HEK293 (cell line): ENCODE results near the gene GEMIN7.

ENCODE experiments used
- CTCF ChIA-PET: fragments of 350-600 bp; formaldehyde crosslinking; extraction: SDS; loops from one replicate; lab custom pipeline; 2021; ENCODE audit warnings: antibody characterized with exemption; lab: Yijun Ruan, JAX
- POLR2A ChIA-PET: fragments of 300-600 bp; formaldehyde crosslinking; extraction: SDS; loops from one replicate; lab custom pipeline; 2020; ENCODE audit warnings: antibody characterized with exemption, inconsistent platforms; lab: Yijun Ruan, JAX
- H3K27ac ChIP-seq: fragments of 200-500 bp; sonication (Bioruptor generic); 2 replicates; pipeline ENCODE4 v1.5.1; 2014; ENCODE audit warnings: low read depth, low read length, control low read depth, inconsistent platforms; ENCODE audit errors: extremely low read depth
- H3K36me3 ChIP-seq, 2 experiments: fragments of 200-500 bp in 1 of 2; sonication (Bioruptor generic) in 1 of 2; 1 replicate in 1 of 2; 2 replicates in 1 of 2; pipeline ENCODE4 v1.5.1; 2014 to 2017; ENCODE audit warnings: inconsistent platforms in 2 of 2, low read length in 2 of 2; ENCODE audit not compliant: control insufficient read depth in 2 of 2, insufficient read depth in 1 of 2
- H3K4me1 ChIP-seq: fragments of 200-500 bp; sonication (Bioruptor generic); 2 replicates; pipeline ENCODE4 v1.5.1; 2014; ENCODE audit warnings: mild to moderate bottlenecking, low read length, inconsistent platforms; ENCODE audit not compliant: control insufficient read depth, insufficient read depth
- H3K4me3 ChIP-seq: 2 replicates; pipeline ENCODE4 v1.5.1; 2011; ENCODE audit warnings: low read depth, mild to moderate bottlenecking, control low read depth, low read length, moderate library complexity
- H3K9me3 ChIP-seq: fragments of 200-500 bp; sonication (Bioruptor generic); 2 replicates; pipeline ENCODE4 v1.5.1; 2014; ENCODE audit warnings: low read depth, low read length, inconsistent platforms; ENCODE audit not compliant: control insufficient read depth, insufficient read depth
- HOXD13 ChIP-seq: sonication (generic); formaldehyde crosslinking; IDR thresholded peaks from 2 replicates; pipeline ENCODE4 v1.8.0; 2022; ENCODE audit warnings: missing genetic modification reagents, borderline replicate concordance
- KLF7 ChIP-seq: fragments of 450-650 bp; formaldehyde crosslinking; IDR thresholded peaks from 2 replicates; pipeline ENCODE4 v1.5.1; 2016; ENCODE audit warnings: missing biosample characterization, missing genetic modification characterization, borderline replicate concordance
- OSR2 ChIP-seq: fragments of 450-650 bp; formaldehyde crosslinking; IDR thresholded peaks from 2 replicates; pipeline ENCODE4 v1.5.1; 2016; ENCODE audit warnings: missing biosample characterization, missing genetic modification characterization
- REPIN1 ChIP-seq: fragments of 450-650 bp; formaldehyde crosslinking; IDR thresholded peaks from 2 replicates; pipeline ENCODE4 v1.5.1; 2017; ENCODE audit warnings: missing biosample characterization, missing genetic modification characterization, low read depth
- SALL2 ChIP-seq: fragments of 450-650 bp; formaldehyde crosslinking; IDR thresholded peaks from 2 replicates; pipeline ENCODE4 v1.5.0; 2017; ENCODE audit warnings: missing biosample characterization, mild to moderate bottlenecking, missing genetic modification characterization, borderline replicate concordance
- TRIM28 ChIP-seq: IDR thresholded peaks from 2 replicates; pipeline ENCODE4 v1.6.1; 2011; ENCODE audit warnings: low read length, control low read depth, borderline replicate concordance
- ZBTB17 ChIP-seq: fragments of 450-650 bp; formaldehyde crosslinking; IDR thresholded peaks from 2 replicates; pipeline ENCODE4 v1.5.1; 2016; ENCODE audit warnings: missing biosample characterization, missing genetic modification characterization
- ZBTB44 ChIP-seq: fragments of 450-650 bp; IDR thresholded peaks from 2 replicates; pipeline ENCODE4 v1.5.1; 2018; ENCODE audit warnings: missing biosample characterization, mild to moderate bottlenecking, missing genetic modification characterization
- ZFP37 ChIP-seq: fragments of 450-650 bp; formaldehyde crosslinking; IDR thresholded peaks from 2 replicates; pipeline ENCODE4 v1.5.1; 2016; ENCODE audit warnings: missing biosample characterization, missing genetic modification characterization
- ZIC2 ChIP-seq: fragments of 450-650 bp; formaldehyde crosslinking; IDR thresholded peaks from 2 replicates; pipeline ENCODE4 v1.5.1; 2016; ENCODE audit warnings: missing biosample characterization, missing genetic modification characterization
- ZNF112 ChIP-seq: fragments of 450-650 bp; formaldehyde crosslinking; IDR thresholded peaks from 2 replicates; pipeline ENCODE4 v1.5.0; 2017; ENCODE audit warnings: missing biosample characterization, missing genetic modification characterization
- ZNF133 ChIP-seq: fragments of 450-650 bp; formaldehyde crosslinking; IDR thresholded peaks from 2 replicates; pipeline ENCODE4 v1.5.1; 2016; ENCODE audit warnings: missing biosample characterization, missing genetic modification characterization
- ZNF18 ChIP-seq: fragments of 450-650 bp; formaldehyde crosslinking; IDR thresholded peaks from 2 replicates; pipeline ENCODE4 v1.5.1; 2016; ENCODE audit warnings: missing biosample characterization, missing genetic modification characterization
- ZNF202 ChIP-seq: fragments of 450-650 bp; formaldehyde crosslinking; IDR thresholded peaks from 2 replicates; pipeline ENCODE4 v1.5.1; 2016; ENCODE audit warnings: missing biosample characterization, missing genetic modification characterization, borderline replicate concordance
- ZNF311 ChIP-seq: fragments of 450-650 bp; formaldehyde crosslinking; IDR thresholded peaks from 2 replicates; pipeline ENCODE4 v1.5.1; 2017; ENCODE audit warnings: missing biosample characterization, missing genetic modification characterization, borderline replicate concordance
- ZNF324 ChIP-seq: fragments of 450-650 bp; formaldehyde crosslinking; IDR thresholded peaks from 2 replicates; pipeline ENCODE4 v1.5.1; 2016; ENCODE audit warnings: missing biosample characterization, missing genetic modification characterization
- ZNF473 ChIP-seq: fragments of 450-650 bp; formaldehyde crosslinking; IDR thresholded peaks from 2 replicates; pipeline ENCODE4 v1.5.1; 2017; ENCODE audit warnings: missing biosample characterization, missing genetic modification characterization
- ZNF558 ChIP-seq: fragments of 450-650 bp; formaldehyde crosslinking; IDR thresholded peaks from 2 replicates; pipeline ENCODE4 v1.5.1; 2016; ENCODE audit warnings: missing biosample characterization, missing genetic modification characterization
- ZNF560 ChIP-seq: fragments of 450-650 bp; formaldehyde crosslinking; IDR thresholded peaks from 2 replicates; pipeline ENCODE4 v1.5.1; 2017; ENCODE audit warnings: missing biosample characterization, missing genetic modification characterization, borderline replicate concordance
- ZNF600 ChIP-seq: fragments of 450-650 bp; formaldehyde crosslinking; IDR thresholded peaks from 2 replicates; pipeline ENCODE4 v1.5.1; 2016; ENCODE audit warnings: missing biosample characterization, missing genetic modification characterization
- ZNF645 ChIP-seq: fragments of 450-650 bp; formaldehyde crosslinking; IDR thresholded peaks from 2 replicates; pipeline ENCODE4; 2016; ENCODE audit warnings: missing biosample characterization, missing genetic modification characterization
- ZNF658 ChIP-seq: fragments of 450-650 bp; formaldehyde crosslinking; IDR thresholded peaks from 2 replicates; pipeline ENCODE4; 2016; ENCODE audit warnings: missing biosample characterization, missing genetic modification characterization
- TF ChIP-seq, protein P1 (sequence below): fragments of 450-650 bp; formaldehyde crosslinking; IDR thresholded peaks from 2 replicates; pipeline ENCODE4 v1.5.1; 2016; ENCODE audit warnings: missing biosample characterization, missing genetic modification characterization
- TF ChIP-seq, protein P2 (sequence below): fragments of 450-650 bp; formaldehyde crosslinking; IDR thresholded peaks from 2 replicates; pipeline ENCODE4 v1.5.1; 2016; ENCODE audit warnings: missing biosample characterization, missing genetic modification characterization

The GEMIN7 gene

GRCh38 chr19:45123440-45123850, 44.4 kb downstream of the GEMIN7 start (continued):
- TF ChIP-seq ZNF658 (tag by site-specific recombination) (no peak), REPIN1 (tag by site-specific recombination) (no peak), HOXD13 (CRISPR knock-in tag) (no peak), ZNF202 (no peak), KLF7 (tag by site-specific recombination) (no peak), ZNF560 (tag by site-specific recombination) (no peak), ZIC2 (tag by site-specific recombination) (no peak), ZNF600 (tag by site-specific recombination) (0 out of 2 replicates have a peak, but pooled peaks have one; percentile 22), ZFP37 (no peak), TRIM28 (no peak), ZNF311 (no peak), ZBTB17 (tag by site-specific recombination) (0 out of 2 replicates have a peak, but pooled peaks have one; percentile 33), ZNF112 (tag by site-specific recombination) (no peak), ZNF133 (tag by site-specific recombination) (no peak), ZNF324 (tag by site-specific recombination) (no peak), ZBTB44 (tag by site-specific recombination) (peak; percentile 93), ZNF645 (tag by site-specific recombination) (no peak)
- TF ChIP-seq, protein P1, sequence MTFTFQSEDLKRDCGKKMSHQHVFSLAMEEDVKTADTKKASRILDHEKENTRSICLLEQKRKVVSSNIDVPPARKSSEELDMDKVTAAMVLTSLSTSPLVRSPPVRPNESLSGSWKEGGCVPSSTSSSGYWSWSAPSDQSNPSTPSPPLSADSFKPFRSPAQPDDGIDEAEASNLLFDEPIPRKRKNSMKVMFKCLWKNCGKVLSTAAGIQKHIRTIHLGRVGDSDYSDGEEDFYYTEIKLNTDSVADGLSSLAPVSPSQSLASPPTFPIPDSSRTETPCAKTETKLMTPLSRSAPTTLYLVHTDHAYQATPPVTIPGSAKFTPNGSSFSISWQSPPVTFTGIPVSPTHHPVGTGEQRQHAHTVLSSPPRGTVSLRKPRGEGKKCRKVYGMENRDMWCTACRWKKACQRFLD (tag by site-specific recombination): no peak
- TF ChIP-seq, protein P2, sequence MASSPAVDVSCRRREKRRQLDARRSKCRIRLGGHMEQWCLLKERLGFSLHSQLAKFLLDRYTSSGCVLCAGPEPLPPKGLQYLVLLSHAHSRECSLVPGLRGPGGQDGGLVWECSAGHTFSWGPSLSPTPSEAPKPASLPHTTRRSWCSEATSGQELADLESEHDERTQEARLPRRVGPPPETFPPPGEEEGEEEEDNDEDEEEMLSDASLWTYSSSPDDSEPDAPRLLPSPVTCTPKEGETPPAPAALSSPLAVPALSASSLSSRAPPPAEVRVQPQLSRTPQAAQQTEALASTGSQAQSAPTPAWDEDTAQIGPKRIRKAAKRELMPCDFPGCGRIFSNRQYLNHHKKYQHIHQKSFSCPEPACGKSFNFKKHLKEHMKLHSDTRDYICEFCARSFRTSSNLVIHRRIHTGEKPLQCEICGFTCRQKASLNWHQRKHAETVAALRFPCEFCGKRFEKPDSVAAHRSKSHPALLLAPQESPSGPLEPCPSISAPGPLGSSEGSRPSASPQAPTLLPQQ (tag by site-specific recombination): no peak

- H3K4me1 ChIP-seq: peaks cover 8% of the 10 kb centered on the region
- CTCF ChIA-PET: interaction anchor here (0.7 to 4.2 kb wide), 4 partner anchors 12 to 63 kb away, joined by 3 to 30 read pairs (median 4); partner anchors contain the start of gene PPP1R37
- no peaks in the 10 kb centered on the region for H3K9me3 ChIP-seq
- no peak overlapping the region for H3K4me3 ChIP-seq
- POLR2A ChIA-PET: interaction anchor here (0.9 to 3.2 kb wide), 2 partner anchors 21 to 32 kb away, joined by 3 to 13 read pairs; partner anchors contain the start of gene PPP1R37
- TF ChIP-seq ZNF202: no peak
- no peak for TF ChIP-seq OSR2 (tag by site-specific recombination)
- TF ChIP-seq ZFP37: no peak
- TF ChIP-seq, protein P2 (tag by site-specific recombination): no peak
- TF ChIP-seq SALL2: no peak
- no peak for TF ChIP-seq ZNF18 (tag by site-specific recombination)
- TF ChIP-seq ZNF558 (tag by site-specific recombination): no peak
- no peak for TF ChIP-seq ZNF473 (tag by site-specific recombination)
- 0 out of 2 replicates have a peak overlapping the region, but pooled peaks have one; percentile 22 for H3K27ac ChIP-seq
- peaks cover 0 to 3% of the 10 kb centered on the region in 2 experiments; a peak in 2 of 3 replicates for H3K36me3 ChIP-seq
Measured at GRCh38 chr19:45124021-45124420, 45.0 kb downstream of the GEMIN7 start.
